NCI-H748 (cell line): ENCODE measurements around the gene TIMM9.
A peak's percentile ranks its signal among the peaks of the same experiment; 100 is the strongest.
"Not testable (repeated sequence)": the region's sequence is repeated elsewhere in the genome, so short reads cannot be mapped to it uniquely, and the experiment has no call there.

Experiments used
- DNase-seq: peaks from one replicate; lab custom pipeline; 2025; ENCODE audit not compliant: unreplicated experiment; lab: John Stamatoyannopoulos, UW

The TIMM9 gene, protein sequence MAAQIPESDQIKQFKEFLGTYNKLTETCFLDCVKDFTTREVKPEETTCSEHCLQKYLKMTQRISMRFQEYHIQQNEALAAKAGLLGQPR

GRCh38 chr14:58427281-58428117 is at the start of gene TIMM9, which contains the start of gene KIAA0586:
Gene TIMM9 (minus strand): TSS chr14:58427531. CDS start chr14:58411945, 15,586 bp downstream.
Gene KIAA0586 (plus strand): TSS chr14:58427719. CDS start chr14:58428265, 546 bp downstream.
- peak; percentile 99 for DNase-seq

- DNase-seq = no peak
Observed at GRCh38 chr14:58476320-58476719, 49.0 kb upstream of the TIMM9 start.

- no peak for DNase-seq
Observed at GRCh38 chr14:58469309-58469708, 42.0 kb upstream of the TIMM9 start.

GRCh38 chr14:58467575-58467974 is 40.2 kb upstream of the TIMM9 start:
- DNase-seq = no peak

GRCh38 chr14:58466459-58466858 is 39.1 kb upstream of the TIMM9 start:
- DNase-seq = no peak

- no peak for DNase-seq
Observed at GRCh38 chr14:58465421-58465820, 38.1 kb upstream of the TIMM9 start.

GRCh38 chr14:58464652-58465051 is 37.3 kb upstream of the TIMM9 start:
- DNase-seq = no peak

DNA sequence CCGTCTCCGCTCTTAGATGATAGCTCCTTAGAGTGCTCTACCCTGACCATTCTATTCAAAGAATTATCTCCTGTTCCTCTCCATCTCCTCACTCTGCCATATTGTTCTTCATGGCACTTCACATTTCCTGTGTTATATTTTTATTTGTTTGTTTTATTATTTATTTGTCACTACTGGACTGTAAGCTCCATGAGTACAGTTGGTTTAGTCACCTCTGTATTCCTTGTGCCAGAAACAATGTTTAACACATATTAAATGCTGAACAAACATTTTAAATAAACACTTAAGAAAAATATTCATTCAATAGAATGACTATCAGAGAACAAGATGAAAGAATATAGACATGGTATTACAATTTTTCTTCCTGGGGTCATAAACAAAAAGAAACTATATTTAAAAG is 35.8 kb upstream of the TIMM9 start:
- DNase-seq = no peak

- no peak for DNase-seq
Observed at GRCh38 chr14:58460772-58461171, 33.4 kb upstream of the TIMM9 start.

- DNase-seq = no peak
Observed at GRCh38 chr14:58455593-58456265, 28.4 kb upstream of the TIMM9 start.

GRCh38 chr14:58444627-58445026 is 17.3 kb upstream of the TIMM9 start:
- no peak for DNase-seq

GRCh38 chr14:58439476-58439875 is 12.1 kb upstream of the TIMM9 start:
- DNase-seq = no peak

- DNase-seq = no peak
Observed at GRCh38 chr14:58430156-58430555, 2.8 kb upstream of the TIMM9 start.

- DNase-seq = peak; percentile 61
Observed at GRCh38 chr14:58428118-58428683, 870 bp upstream of the TIMM9 start.

DNA sequence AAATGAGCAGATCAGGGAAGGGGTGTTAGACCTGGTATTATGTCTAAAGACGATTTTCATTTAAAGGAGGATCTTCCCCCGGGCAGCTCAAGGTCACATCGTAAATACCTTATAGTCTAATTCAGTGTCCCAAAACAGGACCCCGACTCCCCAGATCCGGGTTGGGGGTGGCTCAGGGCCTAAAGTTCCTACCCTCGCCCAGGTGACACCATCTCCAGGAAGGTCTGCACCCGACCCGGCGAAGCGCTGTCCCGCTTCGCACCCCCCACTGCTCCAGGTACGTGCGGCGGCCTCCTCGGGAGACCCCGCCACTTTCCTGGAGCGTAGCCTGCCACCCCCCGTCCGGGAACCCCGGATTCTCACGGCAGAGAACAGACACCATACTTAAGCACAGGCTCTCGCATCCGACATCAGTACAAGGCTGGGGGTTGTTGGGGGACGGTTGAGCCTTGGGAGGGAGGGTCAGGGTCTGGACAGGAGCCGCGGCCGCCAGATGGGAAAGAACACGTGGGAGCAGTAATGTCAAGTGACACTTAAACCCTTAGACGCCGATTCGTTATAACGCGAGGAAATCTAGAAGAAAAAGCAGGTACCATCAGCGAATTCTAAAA is 556 bp downstream of the TIMM9 start:
- DNase-seq = peak; percentile 71

DNA sequence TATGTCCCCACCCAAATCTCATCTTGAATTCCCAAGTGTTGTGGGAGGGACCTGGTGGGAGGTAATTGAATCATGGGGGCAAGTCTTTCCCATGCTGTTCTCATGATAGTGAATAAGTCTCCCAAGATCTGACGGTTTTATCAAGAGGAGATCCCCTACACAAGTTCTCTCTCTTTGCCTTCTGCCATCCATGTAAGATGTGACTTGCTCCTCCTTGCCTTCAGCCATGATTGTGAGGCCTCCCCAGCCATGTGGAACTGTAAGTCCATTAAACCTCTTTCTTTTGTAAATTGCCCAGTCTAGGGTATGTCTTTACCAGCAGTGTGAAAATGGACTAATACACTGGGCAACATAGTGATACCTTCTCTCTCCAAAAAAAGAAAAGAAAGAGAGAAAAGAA is 10.4 kb downstream of the TIMM9 start:
- not testable (repeated sequence) for DNase-seq

GRCh38 chr14:58415636-58416547 is 11.4 kb downstream of the TIMM9 start:
- no peak for DNase-seq

GRCh38 chr14:58414845-58415244 is 12.5 kb downstream of the TIMM9 start:
- DNase-seq = no peak

- DNase-seq = no peak
Observed at GRCh38 chr14:58408681-58409215, 18.6 kb downstream of the TIMM9 start.

DNA sequence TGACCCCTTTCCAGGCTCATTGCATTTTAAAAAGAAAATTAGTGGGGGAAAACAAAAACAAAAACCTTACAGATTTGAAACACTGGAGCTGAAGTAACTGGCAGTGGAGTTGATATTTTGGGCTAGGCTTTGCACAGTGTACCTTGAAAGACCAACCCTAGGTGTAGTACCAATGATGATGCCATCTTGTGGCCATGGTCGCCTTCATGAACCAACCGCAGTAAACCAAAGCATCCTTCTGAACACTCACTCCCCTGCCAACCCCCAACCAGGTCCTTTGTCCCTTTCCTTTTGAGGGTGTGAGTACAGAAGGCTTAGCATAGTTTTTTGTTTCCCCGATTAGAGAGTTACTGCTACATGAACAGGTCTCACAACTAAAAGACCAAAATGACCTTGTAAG is 25.7 kb downstream of the TIMM9 start:
- peak; percentile 11 for DNase-seq
